Activated CD8-positive, alpha-beta memory T cell treated with anti-CD3 and anti-CD28 coated beads, Interleukin-2, amount 10 ng/mL, durations not matched to agents 7 days and 5 days (primary cell): Measurements from ENCODE around the gene TSHR. TPM values are rescaled to one million over a fixed set of nuclear protein-coding genes. Genes with fewer than 3 reads are reported as not detected.
"Not testable (repeated sequence)": the region's sequence is repeated elsewhere in the genome, so short reads cannot be mapped to it uniquely, and the experiment has no call there.

Experiments
- ATAC-seq: fragments of 150-1000 bp; cut with Tn5 transposase; one replicate; pipeline ENCODE4 v1.10.0; 2021; ENCODE audit warnings: moderate library complexity
- CTCF ChIA-PET: fragments of 350-600 bp; sonication (Branson Sonifier 250); formaldehyde crosslinking; loops from one replicate; lab custom pipeline; 2021; ENCODE audit warnings: antibody characterized with exemption; lab: Charles Lee
- DNase-seq: peaks from one replicate; pipeline ENCODE4 v3.0.0-alpha.2; 2020
- H3K27ac Mint-ChIP-seq: one replicate; pipeline ENCODE4 v1.8.0; 2021; ENCODE audit warnings: mild to moderate bottlenecking, mixed read lengths
- H3K27me3 Mint-ChIP-seq: one replicate; pipeline ENCODE4 v1.8.0; 2021; ENCODE audit warnings: mixed read lengths
- H3K36me3 Mint-ChIP-seq: one replicate; pipeline ENCODE4 v1.8.0; 2021; ENCODE audit warnings: mild to moderate bottlenecking, mixed read lengths
- H3K4me1 Mint-ChIP-seq: one replicate; pipeline ENCODE4 v1.8.0; 2021; ENCODE audit warnings: mixed read lengths
- H3K4me3 Mint-ChIP-seq: one replicate; pipeline ENCODE4 v1.8.0; 2021; ENCODE audit warnings: mild to moderate bottlenecking, moderate library complexity, mixed read lengths
- H3K9me3 Mint-ChIP-seq: one replicate; pipeline ENCODE4 v1.8.0; 2022; ENCODE audit warnings: low read depth, mixed read lengths
- total RNA-seq, 2 experiments: library from RNA; stranded (reverse); gene quantifications; one replicate each; pipeline ENCODE4 v1.2.3, GENCODE V29; 2021

TSHR gene
- total RNA-seq, 2 experiments from 2014 or later = 0.73 TPM; not detected in 1

- no peak overlapping the region for H3K4me3 Mint-ChIP-seq
- CTCF ChIA-PET = no interaction called here
- no peak for DNase-seq
- H3K27me3 Mint-ChIP-seq = peaks cover 28% of the 10 kb centered on the region
- H3K27ac Mint-ChIP-seq = no peak overlapping the region
- H3K4me1 Mint-ChIP-seq = no peaks in the 10 kb centered on the region
- H3K9me3 Mint-ChIP-seq = no peaks in the 10 kb centered on the region
- ATAC-seq = no peak
- no peaks in the 10 kb centered on the region for H3K36me3 Mint-ChIP-seq
These were observed 62.8 kb downstream of the TSHR start for GRCh38 chr14:81018251-81018650.

DNA sequence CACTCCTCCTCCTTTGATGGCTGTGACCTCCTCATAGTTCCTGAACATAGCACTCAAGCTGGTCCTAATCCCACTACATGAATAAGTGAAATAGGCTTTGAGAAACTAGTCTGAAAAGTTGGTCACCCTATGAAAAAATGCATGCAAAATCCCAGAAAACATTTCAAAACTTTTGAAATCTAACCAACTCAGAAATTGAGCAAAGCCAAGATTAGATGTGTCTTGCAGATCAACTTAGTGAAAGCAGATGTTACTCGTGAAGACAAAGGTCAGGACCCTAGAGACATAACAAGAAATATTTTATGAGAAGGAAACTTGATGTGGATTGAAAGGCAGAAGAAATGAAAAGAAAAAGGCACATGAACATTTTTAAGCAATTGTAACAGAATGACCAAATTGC, 63.3 kb downstream of the TSHR start:
- ATAC-seq (no peak), DNase-seq (no peak)
- Mint-ChIP-seq H3K27me3 (peaks cover 25% of the 10 kb centered on the region), H3K9me3 (no peaks in the 10 kb centered on the region), H3K27ac (no peak overlapping the region), H3K4me1 (no peaks in the 10 kb centered on the region), H3K4me3 (no peak overlapping the region), H3K36me3 (no peaks in the 10 kb centered on the region)
- CTCF ChIA-PET = interaction anchor here (0.7 kb wide), 1 partner anchor 231 kb away, joined by 4 read pairs; no protein-coding TSS in a partner anchor

GRCh38 chr14:81019113-81019512, 63.7 kb downstream of the TSHR start:
- H3K36me3 Mint-ChIP-seq, H3K4me3 Mint-ChIP-seq, H3K4me1 Mint-ChIP-seq, H3K27ac Mint-ChIP-seq, ATAC-seq, H3K9me3 Mint-ChIP-seq, DNase-seq: not testable (repeated sequence)
- CTCF ChIA-PET = interaction anchor here (0.7 kb wide), 1 partner anchor 230 kb away, joined by 4 read pairs; no protein-coding TSS in a partner anchor
- H3K27me3 Mint-ChIP-seq = peaks cover 21% of the 10 kb centered on the region

- no peak overlapping the region for H3K27ac Mint-ChIP-seq
- no peaks in the 10 kb centered on the region for H3K4me1 Mint-ChIP-seq
- no peaks in the 10 kb centered on the region for H3K9me3 Mint-ChIP-seq
- no peak overlapping the region for H3K4me3 Mint-ChIP-seq
- no peak for ATAC-seq
- no peak for DNase-seq
- CTCF ChIA-PET = no interaction called here
- no peaks in the 10 kb centered on the region for H3K36me3 Mint-ChIP-seq
- peaks cover 10% of the 10 kb centered on the region for H3K27me3 Mint-ChIP-seq
These were observed 67.8 kb downstream of the TSHR start for GRCh38 chr14:81023095-81023710.

- Mint-ChIP-seq H3K36me3 (no peaks in the 10 kb centered on the region), H3K27me3 (peaks cover 9% of the 10 kb centered on the region), H3K9me3 (no peaks in the 10 kb centered on the region), H3K4me1 (no peaks in the 10 kb centered on the region), H3K4me3 (no peak overlapping the region), H3K27ac (no peak overlapping the region)
- CTCF ChIA-PET = no interaction called here
- no peak for ATAC-seq
- DNase-seq = no peak
These were observed 73.0 kb downstream of the TSHR start for GRCh38 chr14:81028461-81028860.

- Mint-ChIP-seq H3K36me3 (no peaks in the 10 kb centered on the region), H3K9me3 (peaks cover 2% of the 10 kb centered on the region), H3K27me3 (peaks cover 9% of the 10 kb centered on the region), H3K4me3 (no peak overlapping the region), H3K4me1 (no peaks in the 10 kb centered on the region), H3K27ac (no peak overlapping the region)
- CTCF ChIA-PET = no interaction called here
- ATAC-seq (no peak), DNase-seq (no peak)
These were observed 76.1 kb downstream of the TSHR start for GRCh38 chr14:81031488-81031887.

- Mint-ChIP-seq H3K4me3 (no peak overlapping the region), H3K36me3 (no peaks in the 10 kb centered on the region), H3K27ac (no peak overlapping the region), H3K27me3 (peaks cover 8% of the 10 kb centered on the region), H3K9me3 (peaks cover 2% of the 10 kb centered on the region), H3K4me1 (no peaks in the 10 kb centered on the region)
- CTCF ChIA-PET = interaction anchor here (1.0 kb wide), 1 partner anchor 30 kb away, joined by 4 read pairs; no protein-coding TSS in a partner anchor
- DNase-seq = no peak
- ATAC-seq = no peak
These were observed 78.3 kb downstream of the TSHR start for GRCh38 chr14:81033698-81034240.

GRCh38 chr14:81042438-81042837, 87.0 kb downstream of the TSHR start:
- no peak overlapping the region for H3K4me3 Mint-ChIP-seq
- H3K36me3 Mint-ChIP-seq = no peaks in the 10 kb centered on the region
- peaks cover 4% of the 10 kb centered on the region for H3K27me3 Mint-ChIP-seq
- DNase-seq (no peak), ATAC-seq (no peak)
- no peaks in the 10 kb centered on the region for H3K4me1 Mint-ChIP-seq
- CTCF ChIA-PET = no interaction called here
- peak overlapping the region; percentile 2 for H3K27ac Mint-ChIP-seq
- H3K9me3 Mint-ChIP-seq = no peaks in the 10 kb centered on the region

DNA sequence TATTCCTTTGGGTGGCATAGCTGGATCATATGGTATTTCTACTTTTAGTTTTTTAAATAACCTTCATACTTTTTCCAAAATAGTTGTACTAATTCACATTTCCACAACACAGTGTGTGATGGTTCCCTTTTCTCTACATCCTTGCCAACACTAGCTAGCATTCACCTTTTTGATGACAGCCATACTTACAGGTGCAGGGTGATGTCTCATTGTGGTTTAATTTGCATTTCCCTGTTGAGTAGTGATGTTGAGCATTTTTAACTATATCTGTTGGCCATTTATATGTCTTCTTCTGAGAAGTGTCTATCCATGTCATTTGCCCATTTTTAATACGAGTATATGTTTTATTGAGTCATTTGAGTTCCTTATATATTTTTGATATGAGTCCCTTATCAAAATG, 96.1 kb downstream of the TSHR start:
- Mint-ChIP-seq H3K4me3 (no peak overlapping the region), H3K27ac (no peak overlapping the region), H3K27me3 (peaks cover 5% of the 10 kb centered on the region), H3K4me1 (no peaks in the 10 kb centered on the region), H3K9me3 (peaks cover 6% of the 10 kb centered on the region), H3K36me3 (peaks cover 2% of the 10 kb centered on the region)
- no peak for DNase-seq
- ATAC-seq = no peak
- CTCF ChIA-PET = no interaction called here

- H3K4me1 Mint-ChIP-seq, ATAC-seq, H3K9me3 Mint-ChIP-seq, H3K4me3 Mint-ChIP-seq, DNase-seq, H3K27me3 Mint-ChIP-seq, CTCF ChIA-PET, H3K27ac Mint-ChIP-seq, H3K36me3 Mint-ChIP-seq: not testable (repeated sequence)
These were observed 98.6 kb downstream of the TSHR start for GRCh38 chr14:81054057-81054456.

DNA sequence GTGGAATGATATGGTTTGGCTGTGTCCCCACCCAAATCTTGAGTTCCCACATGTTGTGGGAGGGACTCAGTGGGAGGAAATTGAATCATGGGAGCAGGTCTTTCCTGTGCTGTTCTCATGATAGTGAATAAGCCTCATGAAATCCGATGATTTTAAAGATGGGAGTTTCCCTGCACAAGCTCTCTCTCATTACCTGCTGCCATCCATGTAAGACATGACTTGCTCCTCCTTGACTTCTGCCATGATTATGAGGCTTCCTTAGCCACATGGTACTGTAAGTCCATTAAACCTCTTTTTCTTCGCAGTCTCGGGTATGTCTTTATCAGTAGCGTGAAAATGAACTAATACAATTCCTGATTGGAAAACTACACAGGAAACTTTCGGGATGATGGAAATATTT, 100.5 kb downstream of the TSHR start:
- Mint-ChIP-seq H3K27me3 (peaks cover 6% of the 10 kb centered on the region), H3K4me3 (no peak overlapping the region), H3K9me3 (peaks cover 6% of the 10 kb centered on the region), H3K27ac (no peak overlapping the region), H3K36me3 (peaks cover 2% of the 10 kb centered on the region), H3K4me1 (no peaks in the 10 kb centered on the region)
- ATAC-seq = no peak
- DNase-seq = no peak
- CTCF ChIA-PET = no interaction called here

DNA sequence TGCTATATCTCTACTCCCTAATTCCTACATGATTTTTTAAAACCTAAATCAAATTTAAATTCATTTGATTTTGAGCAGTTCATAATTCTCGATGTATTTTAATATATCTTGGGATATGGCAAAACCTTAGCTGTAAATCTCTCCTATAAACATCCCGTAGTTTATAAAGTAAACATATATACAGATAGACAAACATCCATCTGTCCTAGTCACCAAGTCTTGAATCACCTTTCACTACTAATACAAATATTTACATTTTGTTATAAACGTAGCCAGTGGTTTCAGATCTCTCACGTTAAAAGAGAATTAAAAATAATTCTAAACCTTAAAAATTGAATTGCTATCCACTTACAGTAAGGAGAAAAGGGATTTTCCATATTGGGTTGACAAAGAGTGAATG, 107.0 kb downstream of the TSHR start:
- CTCF ChIA-PET = no interaction called here
- H3K4me1 Mint-ChIP-seq = no peaks in the 10 kb centered on the region
- H3K27me3 Mint-ChIP-seq = peaks cover 9% of the 10 kb centered on the region

GRCh38 chr14:81062816-81063215, 107.4 kb downstream of the TSHR start:
- peak; percentile 76 for ATAC-seq
- Mint-ChIP-seq H3K4me3 (no peak overlapping the region), H3K27ac (no peak overlapping the region), H3K27me3 (peaks cover 9% of the 10 kb centered on the region), H3K9me3 (no peaks in the 10 kb centered on the region), H3K4me1 (no peaks in the 10 kb centered on the region), H3K36me3 (no peaks in the 10 kb centered on the region)
- peak; percentile 47 for DNase-seq
- CTCF ChIA-PET = interaction anchor here (0.9 kb wide), 1 partner anchor 29 kb away, joined by 4 read pairs; no protein-coding TSS in a partner anchor

More for the DNA sequence above, 107.0 kb downstream of the TSHR start:
- Mint-ChIP-seq H3K36me3 (no peaks in the 10 kb centered on the region), H3K4me3 (no peak overlapping the region), H3K27ac (no peak overlapping the region), H3K9me3 (no peaks in the 10 kb centered on the region)
- ATAC-seq (no peak), DNase-seq (no peak)

- CTCF ChIA-PET = no interaction called here
- Mint-ChIP-seq H3K27ac (no peak overlapping the region), H3K27me3 (no peaks in the 10 kb centered on the region), H3K9me3 (peaks cover 6% of the 10 kb centered on the region), H3K4me1 (no peaks in the 10 kb centered on the region), H3K4me3 (no peak overlapping the region), H3K36me3 (peaks cover 2% of the 10 kb centered on the region)
- DNase-seq (no peak), ATAC-seq (no peak)
These were observed 111.3 kb downstream of the TSHR start for GRCh38 chr14:81066672-81067071.
